HepG2 (cell line): ENCODE measurements around the gene GTF2I. TPM values are rescaled to one million over a fixed set of nuclear protein-coding genes. Genes with fewer than 3 reads are reported as not detected.

Experiments
- CBX2 ChIP-seq, 2 experiments: fragments of 200-600 bp in 1 of 2; sonication (generic); formaldehyde crosslinking in 1 of 2; IDR thresholded peaks; 2 replicates each; pipeline versions ENCODE4 v1.7.0 to v1.8.1; 2018 to 2022; ENCODE audit warnings: low read depth in 2 of 2, low read length in 1 of 2, mild to moderate bottlenecking in 1 of 2, missing genetic modification reagents in 1 of 2
- ELF4 ChIP-seq: sonication (generic); formaldehyde crosslinking; IDR thresholded peaks from 2 replicates; pipeline ENCODE4 v1.5.0; 2020; ENCODE audit warnings: missing genetic modification reagents, mild to moderate bottlenecking, moderate library complexity, borderline replicate concordance
- FOXO1 ChIP-seq: sonication (generic); formaldehyde crosslinking; IDR thresholded peaks from 2 replicates; pipeline ENCODE4 v1.4.0; 2020; ENCODE audit warnings: missing genetic modification reagents
- LRRFIP1 ChIP-seq: sonication (generic); formaldehyde crosslinking; conservative IDR thresholded peaks from 2 replicates; pipeline ENCODE4 v1.4.0; 2020; ENCODE audit warnings: missing genetic modification reagents
- MED8 ChIP-seq: sonication (generic); formaldehyde crosslinking; IDR thresholded peaks from 2 replicates; pipeline ENCODE4 v1.8.1; 2023; ENCODE audit warnings: mild to moderate bottlenecking, missing genetic modification reagents; ENCODE audit not compliant: insufficient replicate concordance
- MTF1 ChIP-seq: sonication (generic); formaldehyde crosslinking; IDR thresholded peaks from 2 replicates; pipeline ENCODE4 v1.5.0; 2020; ENCODE audit warnings: missing genetic modification reagents
- NFATC3 ChIP-seq: sonication (generic); formaldehyde crosslinking; IDR thresholded peaks from 2 replicates; pipeline ENCODE4 v1.5.1; 2020; ENCODE audit warnings: mild to moderate bottlenecking, missing genetic modification reagents
- PHF8 ChIP-seq: sonication (generic); formaldehyde crosslinking; IDR thresholded peaks from 2 replicates; pipeline ENCODE4 v1.5.0; 2020; ENCODE audit warnings: missing genetic modification reagents
- SMYD3 ChIP-seq: sonication (generic); formaldehyde crosslinking; IDR thresholded peaks from 2 replicates; pipeline ENCODE4 v1.8.1; 2023; ENCODE audit warnings: mild to moderate bottlenecking, missing genetic modification reagents
- SP5 ChIP-seq: IDR thresholded peaks from 2 replicates; pipeline ENCODE4 v1.6.1; 2016; ENCODE audit warnings: low read depth, borderline replicate concordance
- ZBTB14 ChIP-seq: sonication (generic); formaldehyde crosslinking; IDR thresholded peaks from 2 replicates; pipeline ENCODE4 v1.4.0; 2020; ENCODE audit warnings: missing genetic modification reagents
- ZNF101 ChIP-seq: sonication (generic); formaldehyde crosslinking; IDR thresholded peaks from 2 replicates; pipeline ENCODE4 v1.4.0; 2020; ENCODE audit warnings: mild to moderate bottlenecking, low read depth, missing genetic modification reagents, borderline replicate concordance
- ZNF253 ChIP-seq: sonication (generic); formaldehyde crosslinking; IDR thresholded peaks from 2 replicates; pipeline ENCODE4 v1.8.0; 2022; ENCODE audit warnings: mild to moderate bottlenecking, missing genetic modification reagents, borderline replicate concordance
- ZNF331 ChIP-seq: sonication (generic); formaldehyde crosslinking; IDR thresholded peaks from 2 replicates; pipeline ENCODE4 v1.4.0; 2020; ENCODE audit warnings: missing genetic modification reagents
- ZNF652 ChIP-seq: IDR thresholded peaks from 2 replicates; pipeline ENCODE4 v1.6.1; 2016; ENCODE audit warnings: low read depth, borderline replicate concordance
- ZNF724P ChIP-seq: sonication (generic); formaldehyde crosslinking; IDR thresholded peaks from 2 replicates; pipeline ENCODE4 v1.8.0; 2022; ENCODE audit warnings: missing genetic modification reagents, borderline replicate concordance
- polyA plus RNA-seq, 8 experiments: library from polyadenylated mRNA; depleted of rRNA in 3 of 8; stranded (reverse) in 7 of 8; unstranded in 1 of 8; fragments of >200 nt; fragmentation: Illumina TruSeq in 4 of 8; extraction: Trizol in 4 of 8; gene quantifications; 2 replicates each; pipeline versions ENCODE4 v1.2.1 to v1.2.3, GENCODE V29; 2011 to 2016; ENCODE audit warnings: low read depth in 4 of 8, missing spikeins in 1 of 8, mixed read lengths in 1 of 8; ENCODE audit not compliant: insufficient read depth in 1 of 8
- total RNA-seq, 5 experiments: library from RNA; depleted of rRNA; stranded (reverse); fragments of >200 nt; fragmentation: Illumina TruSeq; extraction: Trizol; gene quantifications; 2 replicates each; pipeline ENCODE4 v1.2.3, GENCODE V29; 2016; ENCODE audit warnings: low read depth in 1 of 5
- TF ChIP-seq, protein P1 (sequence below): IDR thresholded peaks from 2 replicates; pipeline ENCODE4 v1.6.1; 2016; ENCODE audit warnings: low read depth, missing genetic modification reagents, missing compliant biosample characterization
- TF ChIP-seq, protein P2 (sequence below): sonication (generic); formaldehyde crosslinking; IDR thresholded peaks from 2 replicates; pipeline ENCODE4 v1.5.0; 2020; ENCODE audit warnings: missing genetic modification reagents

Gene GTF2I
- total and polyA plus RNA-seq, 2 of the 13 experiments (the other 11 are each of a cell fraction or from before 2014, with no cell fraction given), result 74.6 to 125 TPM

- TF ChIP-seq, protein P1, sequence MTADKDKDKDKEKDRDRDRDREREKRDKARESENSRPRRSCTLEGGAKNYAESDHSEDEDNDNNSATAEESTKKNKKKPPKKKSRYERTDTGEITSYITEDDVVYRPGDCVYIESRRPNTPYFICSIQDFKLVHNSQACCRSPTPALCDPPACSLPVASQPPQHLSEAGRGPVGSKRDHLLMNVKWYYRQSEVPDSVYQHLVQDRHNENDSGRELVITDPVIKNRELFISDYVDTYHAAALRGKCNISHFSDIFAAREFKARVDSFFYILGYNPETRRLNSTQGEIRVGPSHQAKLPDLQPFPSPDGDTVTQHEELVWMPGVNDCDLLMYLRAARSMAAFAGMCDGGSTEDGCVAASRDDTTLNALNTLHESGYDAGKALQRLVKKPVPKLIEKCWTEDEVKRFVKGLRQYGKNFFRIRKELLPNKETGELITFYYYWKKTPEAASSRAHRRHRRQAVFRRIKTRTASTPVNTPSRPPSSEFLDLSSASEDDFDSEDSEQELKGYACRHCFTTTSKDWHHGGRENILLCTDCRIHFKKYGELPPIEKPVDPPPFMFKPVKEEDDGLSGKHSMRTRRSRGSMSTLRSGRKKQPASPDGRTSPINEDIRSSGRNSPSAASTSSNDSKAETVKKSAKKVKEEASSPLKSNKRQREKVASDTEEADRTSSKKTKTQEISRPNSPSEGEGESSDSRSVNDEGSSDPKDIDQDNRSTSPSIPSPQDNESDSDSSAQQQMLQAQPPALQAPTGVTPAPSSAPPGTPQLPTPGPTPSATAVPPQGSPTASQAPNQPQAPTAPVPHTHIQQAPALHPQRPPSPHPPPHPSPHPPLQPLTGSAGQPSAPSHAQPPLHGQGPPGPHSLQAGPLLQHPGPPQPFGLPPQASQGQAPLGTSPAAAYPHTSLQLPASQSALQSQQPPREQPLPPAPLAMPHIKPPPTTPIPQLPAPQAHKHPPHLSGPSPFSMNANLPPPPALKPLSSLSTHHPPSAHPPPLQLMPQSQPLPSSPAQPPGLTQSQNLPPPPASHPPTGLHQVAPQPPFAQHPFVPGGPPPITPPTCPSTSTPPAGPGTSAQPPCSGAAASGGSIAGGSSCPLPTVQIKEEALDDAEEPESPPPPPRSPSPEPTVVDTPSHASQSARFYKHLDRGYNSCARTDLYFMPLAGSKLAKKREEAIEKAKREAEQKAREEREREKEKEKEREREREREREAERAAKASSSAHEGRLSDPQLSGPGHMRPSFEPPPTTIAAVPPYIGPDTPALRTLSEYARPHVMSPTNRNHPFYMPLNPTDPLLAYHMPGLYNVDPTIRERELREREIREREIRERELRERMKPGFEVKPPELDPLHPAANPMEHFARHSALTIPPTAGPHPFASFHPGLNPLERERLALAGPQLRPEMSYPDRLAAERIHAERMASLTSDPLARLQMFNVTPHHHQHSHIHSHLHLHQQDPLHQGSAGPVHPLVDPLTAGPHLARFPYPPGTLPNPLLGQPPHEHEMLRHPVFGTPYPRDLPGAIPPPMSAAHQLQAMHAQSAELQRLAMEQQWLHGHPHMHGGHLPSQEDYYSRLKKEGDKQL (CRISPR knock-in tag), result 0 out of 2 replicates have a peak, but pooled peaks have one; percentile 23
- peak; percentile 85 for TF ChIP-seq ZNF331 (CRISPR knock-in tag)
- TF ChIP-seq LRRFIP1 (CRISPR knock-in tag), result no peak
- TF ChIP-seq ZNF101 (CRISPR knock-in tag), result no peak
- peak; percentile 83 for TF ChIP-seq SMYD3
- no peak for TF ChIP-seq CBX2 (IDR thresholded peaks at IDR 0.05; ENCODE audit: low read depth, low read length)
- no peak for TF ChIP-seq CBX2 (CRISPR knock-in tag; IDR thresholded peaks at IDR 0.05; ENCODE audit: low read depth)
- TF ChIP-seq PHF8 (CRISPR knock-in tag), result 0 out of 2 replicates have a peak, but pooled peaks have one; percentile 17
- 0 out of 2 replicates have a peak, but pooled peaks have one; percentile 53 for TF ChIP-seq ZNF253
- TF ChIP-seq ELF4 (CRISPR knock-in tag), result no peak
- 0 out of 2 replicates have a peak, but pooled peaks have one; percentile 59 for TF ChIP-seq ZNF724P (CRISPR knock-in tag)
- TF ChIP-seq NFATC3 (CRISPR knock-in tag), result no peak
- TF ChIP-seq SP5, result no peak
- peak; percentile 48; the same call in 1 of the 2 replicates for TF ChIP-seq FOXO1 (CRISPR knock-in tag)
- peak; percentile 44; the same call in 1 of the 2 replicates for TF ChIP-seq ZNF652 (CRISPR knock-in tag)
- no peak for TF ChIP-seq MTF1 (CRISPR knock-in tag)
- TF ChIP-seq, protein P2, sequence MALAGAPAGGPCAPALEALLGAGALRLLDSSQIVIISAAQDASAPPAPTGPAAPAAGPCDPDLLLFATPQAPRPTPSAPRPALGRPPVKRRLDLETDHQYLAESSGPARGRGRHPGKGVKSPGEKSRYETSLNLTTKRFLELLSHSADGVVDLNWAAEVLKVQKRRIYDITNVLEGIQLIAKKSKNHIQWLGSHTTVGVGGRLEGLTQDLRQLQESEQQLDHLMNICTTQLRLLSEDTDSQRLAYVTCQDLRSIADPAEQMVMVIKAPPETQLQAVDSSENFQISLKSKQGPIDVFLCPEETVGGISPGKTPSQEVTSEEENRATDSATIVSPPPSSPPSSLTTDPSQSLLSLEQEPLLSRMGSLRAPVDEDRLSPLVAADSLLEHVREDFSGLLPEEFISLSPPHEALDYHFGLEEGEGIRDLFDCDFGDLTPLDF, result no peak
- no peak for TF ChIP-seq ZBTB14 (CRISPR knock-in tag)
- peak; percentile 47 for TF ChIP-seq MED8 (CRISPR knock-in tag)
Measured at GRCh38 chr7:74653686-74654181, 3.8 kb upstream of the GTF2I start (continued).
